HCEC 1CT (cell line): ENCODE results near the gene KIF2C.
"Not testable (repeated sequence)": the region's sequence is repeated elsewhere in the genome, so short reads cannot be mapped to it uniquely, and the experiment has no call there.

Experiments used
- DNase-seq: peaks from one replicate; pipeline ENCODE4 v3.0.0-alpha.2; 2017

Gene KIF2C

DNA sequence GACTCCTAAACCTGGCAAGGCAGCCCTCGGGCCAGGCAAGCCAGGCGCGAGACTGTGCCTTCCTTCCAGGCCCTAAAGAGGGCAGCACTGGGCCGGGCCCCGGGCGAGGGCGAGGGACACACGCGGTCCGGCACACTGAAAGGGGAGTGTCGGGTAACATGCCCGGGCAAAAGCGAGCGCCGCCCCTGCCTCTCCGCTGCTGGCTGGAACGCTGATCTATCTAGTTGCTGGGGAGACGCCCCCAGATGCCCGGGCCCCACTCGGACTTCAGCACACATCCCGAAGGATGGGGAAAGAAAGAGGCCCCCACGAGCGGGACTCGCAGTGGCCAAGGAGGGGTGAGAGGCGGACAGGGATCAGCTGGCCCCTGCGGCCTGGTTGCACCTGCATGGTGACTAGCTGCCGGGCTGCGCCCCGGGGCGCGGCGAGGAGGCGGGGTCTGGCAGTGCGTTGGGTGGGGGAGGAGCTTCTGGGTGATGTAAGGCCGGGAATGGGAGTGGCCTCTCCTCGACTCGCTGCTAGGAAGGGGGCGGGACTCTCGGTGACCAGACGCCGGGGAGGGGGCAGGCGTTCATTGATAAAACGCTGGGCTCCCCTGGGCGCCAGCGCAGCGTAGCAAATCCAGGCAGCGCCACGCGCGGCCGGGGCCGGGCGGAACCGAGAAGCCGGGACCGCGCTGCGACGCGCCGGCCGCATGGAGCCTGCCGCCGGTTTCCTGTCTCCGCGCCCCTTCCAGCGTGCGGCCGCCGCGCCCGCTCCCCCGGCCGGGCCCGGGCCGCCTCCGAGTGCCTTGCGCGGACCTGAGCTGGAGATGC lies 60.3 kb downstream of the KIF2C start, which contains the start of gene PLK3:
TSS of gene PLK3 (plus strand) at position 608 of the 815 bp plus-strand sequence. CDS start at position 695, 87 bp downstream.
- DNase-seq, result peak; percentile 97

DNA sequence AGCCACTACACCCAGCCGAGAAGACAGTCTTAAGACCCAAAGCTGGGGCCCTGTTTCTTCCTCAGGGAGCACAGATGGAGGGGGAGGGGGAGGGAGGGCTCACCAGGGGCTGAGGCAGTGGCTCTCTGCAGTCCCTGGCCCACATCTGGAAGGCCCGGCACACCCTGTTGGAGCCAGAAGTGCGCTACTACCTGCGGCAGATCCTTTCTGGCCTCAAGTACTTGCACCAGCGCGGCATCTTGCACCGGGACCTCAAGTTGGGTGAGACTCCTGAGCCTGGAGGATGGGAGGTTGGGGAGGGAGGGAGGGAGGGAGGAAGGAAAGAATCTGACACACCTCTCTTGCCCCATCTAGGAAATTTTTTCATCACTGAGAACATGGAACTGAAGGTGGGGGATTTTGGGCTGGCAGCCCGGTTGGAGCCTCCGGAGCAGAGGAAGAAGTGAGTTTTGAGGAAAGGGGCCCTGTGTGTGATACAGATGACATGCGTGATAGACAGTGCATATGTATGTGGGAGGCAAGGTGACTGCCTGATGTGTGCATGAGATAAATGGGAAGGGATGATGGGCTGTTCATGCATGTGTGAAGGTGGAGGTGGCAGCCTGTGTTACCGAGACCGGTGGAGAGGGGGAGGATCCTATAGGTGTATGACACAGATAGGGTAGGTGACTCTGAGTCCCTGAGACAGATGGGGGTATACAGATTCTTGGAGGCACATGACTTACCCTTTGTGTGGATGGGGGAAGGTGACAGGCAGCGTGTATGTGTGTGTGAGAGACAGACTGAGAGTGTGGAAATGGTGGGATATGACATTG lies 62.1 kb downstream of the KIF2C start:
- DNase-seq, result no peak

DNA sequence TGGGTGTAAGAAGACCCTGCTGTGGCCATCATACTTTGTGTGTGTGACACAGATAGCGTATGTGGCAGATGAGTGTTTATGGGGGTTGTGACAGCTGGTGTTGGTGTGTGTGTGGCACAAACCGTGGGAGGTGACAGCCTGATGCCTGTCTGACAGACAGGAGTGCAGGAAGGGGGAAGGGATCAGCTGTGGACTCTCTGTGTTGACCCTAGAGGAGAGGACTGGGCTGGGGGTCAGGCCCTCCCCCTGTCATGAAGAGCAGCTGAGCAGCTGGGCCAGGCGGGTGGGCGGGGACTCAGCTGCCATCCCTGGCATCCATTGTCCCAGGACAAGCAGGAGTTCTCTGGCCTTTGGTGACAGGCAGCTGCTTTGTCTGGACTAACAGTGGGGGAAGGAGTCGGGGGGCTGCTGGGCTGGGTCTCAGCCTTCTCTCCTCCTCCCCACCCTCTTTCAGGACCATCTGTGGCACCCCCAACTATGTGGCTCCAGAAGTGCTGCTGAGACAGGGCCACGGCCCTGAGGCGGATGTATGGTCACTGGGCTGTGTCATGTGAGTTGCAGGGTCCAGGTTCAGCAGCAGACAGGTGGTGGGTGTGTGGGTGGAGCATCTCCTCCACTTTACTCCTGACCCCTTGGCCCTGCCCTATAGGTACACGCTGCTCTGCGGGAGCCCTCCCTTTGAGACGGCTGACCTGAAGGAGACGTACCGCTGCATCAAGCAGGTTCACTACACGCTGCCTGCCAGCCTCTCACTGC lies 62.8 kb downstream of the KIF2C start:
- DNase-seq, result no peak

DNA sequence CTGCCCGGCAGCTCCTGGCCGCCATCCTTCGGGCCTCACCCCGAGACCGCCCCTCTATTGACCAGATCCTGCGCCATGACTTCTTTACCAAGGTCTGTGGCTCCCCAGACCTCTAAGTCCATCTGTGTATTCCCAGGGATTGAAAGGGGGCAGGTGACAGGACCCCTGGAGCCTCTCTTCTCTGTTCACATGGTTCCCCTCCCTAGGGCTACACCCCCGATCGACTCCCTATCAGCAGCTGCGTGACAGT lies 63.4 kb downstream of the KIF2C start:
- no peak for DNase-seq

DNA sequence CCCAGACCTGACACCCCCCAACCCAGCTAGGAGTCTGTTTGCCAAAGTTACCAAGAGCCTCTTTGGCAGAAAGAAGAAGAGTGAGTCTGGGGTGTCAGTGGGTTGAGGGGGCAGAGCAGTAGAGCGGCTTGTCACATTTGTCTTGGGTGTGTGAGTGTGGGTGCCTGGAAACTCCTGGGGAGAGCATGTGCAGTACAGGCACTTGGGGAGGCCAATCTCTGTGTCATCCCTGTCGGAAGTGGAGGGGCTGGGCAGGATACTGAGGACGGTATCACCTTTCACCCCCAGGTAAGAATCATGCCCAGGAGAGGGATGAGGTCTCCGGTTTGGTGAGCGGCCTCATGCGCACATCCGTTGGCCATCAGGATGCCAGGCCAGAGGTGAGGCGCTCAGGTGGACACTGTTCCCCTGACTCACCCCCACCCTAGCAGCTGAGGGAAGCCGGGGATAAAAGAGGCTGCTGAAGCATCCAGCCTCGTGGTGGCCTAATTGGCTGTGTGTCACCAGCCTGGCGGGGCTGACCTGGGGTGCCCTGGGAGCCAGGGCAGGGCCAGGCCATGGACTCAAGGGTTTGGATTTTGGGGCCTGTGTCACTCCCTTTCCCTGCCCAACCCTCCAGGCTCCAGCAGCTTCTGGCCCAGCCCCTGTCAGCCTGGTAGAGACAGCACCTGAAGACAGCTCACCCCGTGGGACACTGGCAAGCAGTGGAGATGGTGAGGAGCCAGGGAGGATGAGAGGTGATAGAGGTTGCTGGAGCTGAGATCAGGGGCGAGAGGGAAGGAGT lies 63.9 kb downstream of the KIF2C start:
- DNase-seq, result no peak

DNA sequence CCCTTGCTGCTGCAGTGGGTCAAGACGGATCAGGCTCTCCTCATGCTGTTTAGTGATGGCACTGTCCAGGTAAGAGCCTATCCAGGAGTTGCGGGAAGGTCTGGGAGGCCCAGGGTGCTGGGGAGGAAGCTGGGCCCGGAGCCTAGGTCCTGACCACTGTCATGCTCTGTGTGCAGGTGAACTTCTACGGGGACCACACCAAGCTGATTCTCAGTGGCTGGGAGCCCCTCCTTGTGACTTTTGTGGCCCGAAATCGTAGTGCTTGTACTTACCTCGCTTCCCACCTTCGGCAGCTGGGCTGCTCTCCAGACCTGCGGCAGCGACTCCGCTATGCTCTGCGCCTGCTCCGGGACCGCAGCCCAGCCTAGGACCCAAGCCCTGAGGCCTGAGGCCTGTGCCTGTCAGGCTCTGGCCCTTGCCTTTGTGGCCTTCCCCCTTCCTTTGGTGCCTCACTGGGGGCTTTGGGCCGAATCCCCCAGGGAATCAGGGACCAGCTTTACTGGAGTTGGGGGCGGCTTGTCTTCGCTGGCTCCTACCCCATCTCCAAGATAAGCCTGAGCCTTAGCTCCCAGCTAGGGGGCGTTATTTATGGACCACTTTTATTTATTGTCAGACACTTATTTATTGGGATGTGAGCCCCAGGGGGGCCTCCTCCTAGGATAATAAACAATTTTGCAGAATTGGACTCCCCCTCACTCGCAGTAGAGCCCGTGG lies 65.8 kb downstream of the KIF2C start:
- no peak for DNase-seq

DNA sequence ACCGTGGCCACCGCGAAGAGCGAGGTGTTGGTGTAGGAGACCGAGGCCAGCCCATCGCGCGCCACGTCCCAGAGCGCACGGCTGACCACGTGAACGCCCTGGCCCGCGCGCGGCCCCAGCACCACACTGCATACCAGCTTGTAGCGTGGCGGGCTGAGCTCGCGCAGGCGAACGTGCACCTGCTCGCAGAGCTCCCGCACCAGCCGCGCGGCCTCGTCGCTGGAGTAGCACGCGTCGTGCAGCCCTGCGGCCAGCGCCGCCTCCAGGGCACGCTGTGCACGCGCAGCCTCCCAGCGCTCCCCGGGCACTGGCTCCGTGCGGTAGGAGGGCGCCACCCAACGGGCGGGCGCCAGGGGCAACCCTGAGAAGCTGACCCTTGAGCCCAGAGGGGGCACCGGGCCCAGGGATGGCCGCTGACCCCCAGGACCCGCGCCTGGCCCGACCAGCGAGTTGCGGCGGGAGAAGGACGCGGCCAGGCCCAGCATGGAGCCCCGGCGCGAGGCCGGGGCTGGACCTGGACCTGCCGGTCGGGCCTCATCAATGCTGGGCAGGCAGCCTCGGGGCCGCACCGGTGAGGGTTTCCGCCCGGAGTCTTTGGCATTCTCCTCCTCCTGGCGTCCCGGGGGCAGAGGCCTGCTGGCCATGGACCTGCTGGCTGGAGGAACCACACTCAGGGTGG lies 66.5 kb downstream of the KIF2C start:
- no peak for DNase-seq

DNA sequence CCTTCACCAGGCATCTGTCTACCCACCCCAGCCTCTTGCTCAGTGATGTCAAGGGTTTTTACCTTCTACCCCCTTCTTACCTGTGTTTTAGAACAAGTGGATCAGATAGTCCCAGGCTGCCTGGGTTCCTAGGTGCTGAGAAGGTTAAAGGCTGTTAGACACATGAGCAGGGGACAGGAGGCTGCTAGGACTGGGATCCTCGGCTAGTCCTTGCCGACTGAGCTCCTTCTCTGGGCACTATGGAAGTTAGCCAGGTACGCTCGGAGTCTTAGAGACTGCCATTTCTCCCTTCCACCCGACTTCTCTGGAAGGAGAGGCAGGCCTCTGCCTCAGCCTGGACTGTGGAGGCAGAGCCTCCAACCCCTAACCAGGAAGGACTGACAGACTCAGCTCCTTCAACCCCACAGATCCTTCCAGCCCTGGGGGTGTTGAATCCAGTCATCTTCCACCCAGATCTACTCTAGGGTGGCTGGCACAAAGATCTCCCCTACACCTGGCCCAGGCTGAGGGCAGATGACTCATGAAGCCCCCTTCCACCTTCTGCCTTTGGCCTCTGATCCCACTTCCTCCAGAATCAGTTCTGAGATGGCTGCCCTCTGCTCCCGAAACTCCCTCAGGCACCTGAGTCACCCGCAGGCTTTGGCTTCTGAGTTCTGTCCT lies 67.2 kb downstream of the KIF2C start, which contains the start of gene DYNLT4:
TSS of gene DYNLT4 (minus strand) at position 648 of the 660 bp plus-strand sequence. CDS start 683 bp downstream, outside the sequence.
- DNase-seq, result no peak

DNA sequence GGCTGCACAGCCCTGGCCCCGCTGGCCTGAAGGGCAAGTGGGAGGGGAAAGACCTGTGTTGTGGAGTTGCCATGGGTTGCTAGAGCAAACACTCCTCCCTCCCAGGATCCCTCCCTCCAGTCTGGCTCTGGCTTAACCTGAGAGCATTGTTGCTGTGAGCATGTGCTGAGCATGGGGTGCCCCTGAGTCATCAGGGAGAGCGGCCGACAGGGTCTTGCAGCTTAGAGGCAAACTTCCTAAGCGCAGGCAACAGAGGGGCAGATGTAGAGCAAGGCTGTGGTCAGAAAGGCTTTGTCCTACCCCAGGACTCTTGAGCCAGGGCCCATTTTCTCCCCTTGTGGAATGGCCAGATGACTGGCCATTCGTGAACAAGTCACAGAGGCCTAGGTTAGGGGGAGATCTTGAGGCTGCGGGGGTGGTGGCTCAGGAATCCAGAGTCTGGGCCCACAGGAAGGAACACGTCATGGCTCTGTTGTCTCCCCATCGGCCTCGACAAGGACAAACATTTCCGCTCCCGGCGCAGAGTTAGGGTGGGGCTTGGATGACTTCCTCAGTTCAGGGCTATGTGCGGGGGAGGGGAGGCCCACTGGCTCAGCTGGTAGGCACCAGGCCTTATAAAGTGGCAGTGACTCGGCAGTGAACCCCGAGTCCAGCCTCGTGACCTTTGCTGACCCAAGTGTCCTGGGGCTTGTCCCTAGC lies 67.9 kb downstream of the KIF2C start:
- peak; percentile 100 for DNase-seq

DNA sequence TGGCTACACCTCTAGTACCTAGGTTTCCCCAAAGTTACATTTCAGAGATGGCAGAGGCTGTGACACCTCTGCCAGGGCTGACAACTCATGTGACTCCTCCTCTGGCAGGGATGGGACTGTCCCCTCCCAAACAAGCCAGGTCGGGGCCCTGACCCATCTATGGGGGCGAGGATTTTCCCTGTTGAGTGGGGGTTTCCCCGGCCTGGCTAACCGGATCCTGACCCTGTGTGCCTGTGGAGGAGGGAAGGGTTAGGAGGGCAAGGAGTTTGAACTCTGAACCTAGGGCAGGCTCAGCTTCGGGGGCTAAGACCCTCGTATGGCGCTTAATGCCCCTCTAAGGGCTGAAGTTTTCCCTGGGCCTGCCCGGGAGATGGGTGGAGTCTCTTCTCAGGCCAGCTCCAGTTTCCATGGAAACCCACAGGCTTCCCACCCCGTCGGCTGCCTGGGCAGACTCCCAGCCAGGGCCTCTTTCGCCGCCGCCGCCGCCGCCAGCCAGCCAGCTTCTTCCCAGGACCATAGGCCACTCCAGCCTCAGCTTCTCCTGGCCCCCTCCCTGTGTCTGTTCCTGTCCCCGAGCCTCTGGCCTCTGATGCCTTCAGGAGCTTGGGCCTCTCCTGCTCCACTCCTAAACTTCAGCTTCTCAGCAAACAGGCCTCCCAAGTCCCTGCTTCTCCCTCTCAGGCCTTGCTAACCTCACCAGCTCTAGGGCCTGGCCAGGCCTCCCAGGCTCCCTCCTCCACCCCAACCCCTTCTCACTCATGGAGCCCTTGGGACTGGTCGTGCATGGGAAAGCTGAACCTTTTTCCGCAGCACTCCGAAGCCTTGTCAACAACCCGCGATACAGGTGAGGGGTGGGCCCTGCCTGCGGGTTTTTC lies 68.7 kb downstream of the KIF2C start, which contains the start of gene BTBD19:
TSS of gene BTBD19 (plus strand) at position 461 of the 875 bp plus-strand sequence. CDS start at position 759, 298 bp downstream.
- peak; percentile 92 for DNase-seq

DNA sequence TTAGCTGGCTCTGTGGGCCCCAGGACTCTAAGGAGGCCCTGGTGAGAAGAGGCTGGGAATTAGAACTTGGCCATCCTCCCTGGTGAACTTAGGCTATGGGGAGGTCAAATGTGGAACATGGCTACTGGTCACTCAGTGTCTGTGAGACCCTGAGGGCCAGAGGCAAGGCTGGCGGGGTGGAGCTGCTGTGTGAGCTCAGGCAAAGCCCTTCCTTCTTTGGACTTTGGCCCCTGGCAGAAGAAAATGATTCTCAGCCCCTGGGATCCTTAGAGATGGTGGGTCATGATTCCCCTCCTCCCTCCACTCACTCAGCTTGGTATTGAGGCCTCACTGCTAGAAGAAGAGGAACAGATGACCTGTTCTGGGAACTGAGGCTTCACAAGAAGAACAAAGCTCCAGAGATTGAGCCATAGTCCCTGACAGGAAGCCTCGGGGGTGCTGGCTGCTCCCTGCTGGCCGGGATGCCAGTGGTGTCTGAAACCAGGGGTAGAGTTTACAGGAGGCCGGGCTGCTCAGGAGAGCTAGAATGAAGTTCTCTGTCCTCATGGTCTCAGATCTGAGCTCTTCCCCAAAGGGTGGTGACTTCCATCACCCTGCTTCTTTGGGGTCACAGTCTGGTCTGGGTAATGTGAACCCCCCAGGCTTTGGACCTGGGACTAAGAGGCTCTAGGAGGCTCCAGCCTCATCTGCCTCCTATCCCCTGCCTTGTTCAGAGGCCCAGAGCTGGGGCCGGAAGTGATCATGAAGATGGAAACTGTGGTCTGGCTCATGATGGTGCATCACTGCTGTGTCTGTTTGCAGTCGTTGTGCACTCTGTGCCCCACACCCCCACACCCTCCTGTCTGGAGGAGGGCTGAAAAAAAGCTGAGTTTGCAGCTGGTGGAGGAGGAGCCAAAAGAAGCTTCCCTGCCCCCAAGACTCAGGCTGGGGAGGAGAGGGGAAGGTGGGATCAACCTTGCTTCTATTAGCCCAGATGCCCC lies 69.6 kb downstream of the KIF2C start:
- DNase-seq, result peak; percentile 79

DNA sequence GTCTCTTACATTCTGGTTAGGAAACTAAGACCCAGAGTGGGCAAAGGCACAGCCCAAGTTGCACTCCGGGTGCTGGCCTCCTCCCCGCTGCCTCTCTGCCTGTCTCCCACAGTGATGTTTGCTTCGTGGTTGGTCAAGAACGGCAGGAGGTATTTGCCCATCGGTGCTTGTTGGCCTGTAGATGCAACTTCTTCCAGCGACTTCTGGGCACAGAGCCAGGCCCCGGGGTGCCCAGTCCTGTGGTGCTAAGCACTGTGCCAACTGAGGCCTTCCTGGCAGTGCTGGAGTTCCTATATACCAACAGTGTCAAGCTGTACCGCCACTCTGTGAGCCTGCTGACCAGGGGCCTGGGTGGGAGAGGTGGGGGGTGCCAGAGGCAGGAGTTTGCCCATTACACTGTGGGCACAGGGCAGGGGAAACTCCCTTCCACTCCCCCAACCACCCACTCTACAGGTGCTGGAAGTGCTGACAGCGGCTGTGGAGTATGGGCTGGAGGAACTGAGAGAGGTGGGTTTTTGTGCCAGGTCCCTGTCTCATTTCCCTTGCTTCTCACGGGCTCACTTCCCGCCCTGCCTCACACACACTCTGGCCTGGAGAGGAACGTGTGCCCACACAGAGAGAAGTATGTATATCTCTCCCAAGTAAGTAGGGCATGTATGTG lies 70.6 kb downstream of the KIF2C start:
- no peak for DNase-seq

DNA sequence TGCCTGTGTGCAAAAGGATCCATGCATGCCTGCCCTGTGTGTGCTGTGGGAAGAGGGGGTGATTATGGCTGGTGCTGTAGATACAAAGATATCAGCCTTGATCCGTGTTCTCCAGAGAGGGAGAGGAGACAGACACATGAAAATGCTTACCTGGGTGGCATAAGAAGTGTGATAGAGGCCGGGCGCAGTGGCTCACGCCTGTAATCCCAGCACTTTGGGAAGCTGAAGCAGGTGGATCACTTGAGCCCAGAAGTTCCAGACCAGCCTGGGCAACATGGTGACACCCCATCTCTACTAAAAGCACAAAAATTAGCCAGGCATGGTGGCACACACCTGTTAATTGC lies 71.1 kb downstream of the KIF2C start:
- not testable (repeated sequence) for DNase-seq

DNA sequence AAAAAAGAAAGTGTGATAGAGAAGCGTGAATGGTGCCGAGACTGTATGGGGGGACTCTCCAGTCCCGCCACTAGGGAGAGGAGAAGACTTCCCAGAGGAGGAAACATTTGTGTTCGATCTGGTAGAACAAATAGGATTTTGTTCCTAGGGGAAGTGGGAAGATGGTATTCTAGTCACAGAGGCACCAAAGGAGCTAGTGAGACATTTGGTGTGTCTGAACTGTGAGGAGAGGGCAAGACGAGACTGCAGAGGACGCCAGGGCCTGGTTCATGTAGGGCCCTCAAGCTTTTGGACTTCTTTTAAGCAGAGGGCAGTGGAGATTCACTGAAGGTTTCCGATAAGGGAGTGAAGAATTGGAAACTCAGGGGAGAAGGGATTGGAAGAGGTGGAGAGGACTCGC lies 71.6 kb downstream of the KIF2C start:
- no peak for DNase-seq

DNA sequence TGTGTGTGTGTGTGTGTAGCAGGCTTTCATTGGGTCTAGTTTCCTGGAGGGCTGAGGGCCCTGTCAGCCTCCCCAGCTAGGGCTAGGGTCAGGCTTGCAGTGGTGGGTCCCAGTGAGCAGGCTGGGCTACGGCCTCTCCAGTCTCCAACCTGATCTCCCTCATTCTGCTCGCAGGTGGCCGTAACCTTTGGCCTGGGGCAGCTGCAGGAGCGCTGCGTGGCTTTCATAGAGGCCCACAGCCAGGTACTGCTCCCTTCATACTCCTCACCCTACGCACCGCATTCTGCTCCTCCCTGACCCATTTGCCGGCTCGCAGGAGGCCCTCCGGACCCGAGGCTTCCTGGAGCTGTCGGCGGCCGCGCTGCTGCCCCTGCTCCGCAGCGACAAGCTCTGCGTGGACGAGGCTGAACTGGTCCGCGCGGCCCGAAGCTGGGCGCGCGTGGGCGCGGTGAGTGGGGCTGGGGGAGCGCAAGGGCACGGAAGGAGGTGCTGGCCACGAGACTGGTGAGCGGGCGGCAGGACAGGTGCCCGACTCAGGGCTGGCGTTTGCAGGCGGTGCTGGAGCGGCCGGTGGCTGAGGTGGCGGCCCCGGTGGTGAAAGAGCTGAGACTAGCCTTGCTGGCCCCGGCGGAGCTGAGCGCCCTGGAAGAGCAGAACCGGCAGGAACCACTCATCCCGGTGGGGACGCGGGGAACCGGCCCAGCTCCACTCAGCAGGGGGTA lies 73.3 kb downstream of the KIF2C start:
- DNase-seq, result no peak

DNA sequence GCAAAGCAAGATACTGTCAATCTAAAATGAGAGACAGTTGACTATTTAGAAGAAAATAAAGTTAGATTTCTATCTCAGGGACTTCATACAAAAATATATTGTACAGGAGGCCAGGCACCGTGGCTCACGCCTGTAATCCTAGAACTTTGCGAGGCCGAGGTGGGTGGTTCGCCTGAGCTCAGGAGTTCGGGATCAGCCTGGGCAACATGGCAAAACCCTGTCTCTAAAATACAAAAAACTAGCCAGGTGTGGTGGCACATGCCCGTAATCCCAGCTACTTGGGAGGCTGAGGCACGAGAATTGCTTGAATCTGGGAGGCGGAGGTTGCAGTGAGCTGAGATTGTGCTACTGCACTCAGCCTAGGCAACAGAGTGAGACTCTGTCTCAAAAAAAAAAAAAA lies 76.3 kb downstream of the KIF2C start:
- DNase-seq, result not testable (repeated sequence)
